Loucy (cell line): Measurements from ENCODE around the gene CUEDC1.

ENCODE experiments used
- H2AFZ ChIP-seq: fragments of 200-600 bp; sonication (generic); 2 replicates; pipeline ENCODE4 v1.6.0; 2016; ENCODE audit warnings: antibody characterized with exemption, mild to moderate bottlenecking, low read length, moderate library complexity
- H3F3A ChIP-seq: fragments of 200-600 bp; 2 replicates; pipeline ENCODE4 v1.6.0; 2016; ENCODE audit warnings: antibody characterized with exemption, low read depth, mild to moderate bottlenecking
- H3K27me3 ChIP-seq: fragments of 200-600 bp; sonication (generic); 2 replicates; pipeline ENCODE4 v1.6.1; 2014; ENCODE audit warnings: low read length, mild to moderate bottlenecking; ENCODE audit not compliant: insufficient read depth, poor library complexity, severe bottlenecking
- H3K36me3 ChIP-seq: fragments of 200-600 bp; sonication (generic); 2 replicates; pipeline ENCODE4 v1.6.1; 2016; ENCODE audit warnings: low read length; ENCODE audit not compliant: insufficient read depth
- H3K4me1 ChIP-seq: fragments of 200-600 bp; sonication (generic); 2 replicates; pipeline ENCODE4 v1.5.1; 2014; ENCODE audit warnings: low read length, mild to moderate bottlenecking; ENCODE audit not compliant: insufficient read depth, poor library complexity, severe bottlenecking
- H3K4me2 ChIP-seq: fragments of 200-600 bp; sonication (generic); 2 replicates; pipeline ENCODE4 v1.6.0; 2014; ENCODE audit warnings: antibody characterized with exemption, low read length, low read depth, mild to moderate bottlenecking; ENCODE audit not compliant: poor library complexity, severe bottlenecking
- H3K4me3 ChIP-seq: fragments of 200-600 bp; sonication (generic); 2 replicates; pipeline ENCODE4 v1.5.1; 2014; ENCODE audit warnings: low read length, mild to moderate bottlenecking, mixed read lengths; ENCODE audit not compliant: poor library complexity, severe bottlenecking
- H3K79me2 ChIP-seq: fragments of 200-600 bp; sonication (generic); 2 replicates; pipeline ENCODE4 v1.6.1; 2014; ENCODE audit warnings: low read length; ENCODE audit not compliant: insufficient read depth
- H3K9ac ChIP-seq: fragments of 200-600 bp; sonication (generic); 2 replicates; pipeline ENCODE4 v1.6.0; 2014; ENCODE audit warnings: mild to moderate bottlenecking, low read depth, low read length, moderate library complexity; ENCODE audit not compliant: poor library complexity, severe bottlenecking
- H3K9me2 ChIP-seq: fragments of 200-600 bp; sonication (generic); replicated peaks from 2 replicates; pipeline ENCODE4 v1.6.1; 2016; ENCODE audit warnings: low read depth, low read length, mixed read lengths
- H3K9me3 ChIP-seq: fragments of 200-600 bp; sonication (generic); 2 replicates; pipeline ENCODE4 v1.6.1; 2014; ENCODE audit warnings: mild to moderate bottlenecking, antibody characterized with exemption, low read length, low read depth; ENCODE audit not compliant: insufficient read depth
- H4K20me1 ChIP-seq: fragments of 200-600 bp; sonication (generic); 2 replicates; pipeline ENCODE4 v1.6.0; 2014; ENCODE audit warnings: antibody characterized with exemption, low read length, mild to moderate bottlenecking; ENCODE audit not compliant: insufficient read depth, poor library complexity, severe bottlenecking
- EZH2phosphoT487 ChIP-seq: fragments of 200-600 bp; IDR thresholded peaks from 2 replicates; pipeline ENCODE4 v1.6.1; 2018; ENCODE audit warnings: antibody characterized with exemption, mild to moderate bottlenecking, moderate library complexity, borderline replicate concordance
- TF ChIP-seq, protein P1 (sequence below): fragments of 200-600 bp; sonication (generic); conservative IDR thresholded peaks from 2 replicates; pipeline ENCODE4 v1.5.1; 2014; ENCODE audit warnings: mild to moderate bottlenecking, antibody characterized with exemption, low read length

The CUEDC1 gene

DNA sequence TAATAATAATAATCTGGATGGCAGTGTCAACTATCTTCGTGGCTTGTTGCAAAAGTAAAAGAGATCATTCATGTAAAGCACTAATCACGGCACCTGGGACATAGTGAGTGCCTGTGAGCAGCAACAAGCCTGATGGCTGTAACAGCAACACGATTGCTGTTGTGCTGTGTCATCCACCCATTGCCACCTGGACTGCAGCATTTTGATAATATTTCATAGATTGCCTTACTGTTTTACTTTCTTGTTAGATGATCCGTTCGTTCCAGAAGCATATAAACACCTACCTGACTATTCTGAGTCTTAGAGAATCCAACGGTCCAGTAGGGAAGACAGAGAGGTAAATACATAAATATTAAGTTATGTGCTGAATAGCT, 102.3 kb downstream of the CUEDC1 start:
- H3K4me1 ChIP-seq = peaks cover 20% of the 10 kb centered on the region

DNA sequence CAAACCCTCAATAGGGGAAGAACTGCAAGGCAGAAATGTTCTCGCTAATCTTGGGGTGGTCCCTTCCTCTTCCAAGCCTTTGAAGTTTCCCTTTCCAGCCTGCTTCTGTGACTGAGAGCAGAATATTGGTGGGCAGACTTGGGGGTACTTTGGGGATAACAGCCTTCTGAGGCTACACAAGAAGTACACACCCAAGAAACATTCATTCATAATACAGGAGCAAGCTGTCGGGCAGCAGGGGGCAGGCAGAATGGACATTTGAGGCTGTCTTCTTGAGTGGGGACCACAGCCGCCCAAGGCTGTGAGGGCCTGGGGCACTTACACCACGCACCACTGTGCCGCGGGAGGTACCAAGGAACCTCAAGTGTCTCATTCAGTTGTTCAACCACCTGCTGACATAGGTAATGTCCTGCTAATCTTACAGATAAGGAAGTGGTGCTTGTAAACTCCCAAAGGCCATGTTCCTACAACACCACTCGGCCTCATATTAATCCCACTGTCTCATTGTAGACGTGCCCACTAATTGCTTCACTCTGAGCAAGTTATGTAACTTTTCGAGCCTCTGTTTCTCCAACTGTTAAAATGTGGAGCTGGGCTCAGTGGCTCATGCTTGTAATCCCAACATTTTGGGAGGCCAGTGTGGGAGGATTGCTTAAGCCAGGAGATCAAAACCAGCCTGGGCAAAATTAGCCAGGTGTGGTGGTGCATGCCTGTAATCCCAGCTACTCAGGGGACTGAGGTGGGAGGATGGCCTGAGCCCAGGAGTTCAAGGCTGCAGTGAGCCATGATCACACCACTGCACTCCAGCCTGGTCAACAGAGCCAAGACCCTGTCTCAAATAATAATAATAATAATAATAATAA, 102.9 kb downstream of the CUEDC1 start:
- TF ChIP-seq, protein P1, sequence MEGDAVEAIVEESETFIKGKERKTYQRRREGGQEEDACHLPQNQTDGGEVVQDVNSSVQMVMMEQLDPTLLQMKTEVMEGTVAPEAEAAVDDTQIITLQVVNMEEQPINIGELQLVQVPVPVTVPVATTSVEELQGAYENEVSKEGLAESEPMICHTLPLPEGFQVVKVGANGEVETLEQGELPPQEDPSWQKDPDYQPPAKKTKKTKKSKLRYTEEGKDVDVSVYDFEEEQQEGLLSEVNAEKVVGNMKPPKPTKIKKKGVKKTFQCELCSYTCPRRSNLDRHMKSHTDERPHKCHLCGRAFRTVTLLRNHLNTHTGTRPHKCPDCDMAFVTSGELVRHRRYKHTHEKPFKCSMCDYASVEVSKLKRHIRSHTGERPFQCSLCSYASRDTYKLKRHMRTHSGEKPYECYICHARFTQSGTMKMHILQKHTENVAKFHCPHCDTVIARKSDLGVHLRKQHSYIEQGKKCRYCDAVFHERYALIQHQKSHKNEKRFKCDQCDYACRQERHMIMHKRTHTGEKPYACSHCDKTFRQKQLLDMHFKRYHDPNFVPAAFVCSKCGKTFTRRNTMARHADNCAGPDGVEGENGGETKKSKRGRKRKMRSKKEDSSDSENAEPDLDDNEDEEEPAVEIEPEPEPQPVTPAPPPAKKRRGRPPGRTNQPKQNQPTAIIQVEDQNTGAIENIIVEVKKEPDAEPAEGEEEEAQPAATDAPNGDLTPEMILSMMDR = no peak
- TF ChIP-seq EZH2phosphoT487 = no peak
- Histone ChIP-seq H3K9ac (no peak overlapping the region), H3K4me1 (peaks cover 20% of the 10 kb centered on the region), H3K27me3 (no peaks in the 10 kb centered on the region), H3K9me3 (no peaks in the 10 kb centered on the region), H3K4me2 (no peak overlapping the region), H3K4me3 (no peak overlapping the region), H3F3A (no peaks in the 10 kb centered on the region), H3K79me2 (peaks cover 28% of the 10 kb centered on the region), H4K20me1 (no peaks in the 10 kb centered on the region), H2AFZ (no peak overlapping the region), H3K9me2 (no peaks in the 10 kb centered on the region), H3K36me3 (no peaks in the 10 kb centered on the region)

More for the DNA sequence above, 102.3 kb downstream of the CUEDC1 start:
- Histone ChIP-seq H3K9me2 (no peaks in the 10 kb centered on the region), H3K4me3 (no peak overlapping the region), H3K9ac (no peak overlapping the region), H2AFZ (no peak overlapping the region), H3F3A (no peaks in the 10 kb centered on the region), H3K36me3 (no peaks in the 10 kb centered on the region), H3K27me3 (no peaks in the 10 kb centered on the region), H3K79me2 (peaks cover 24% of the 10 kb centered on the region), H3K4me2 (no peak overlapping the region), H4K20me1 (no peaks in the 10 kb centered on the region), H3K9me3 (no peaks in the 10 kb centered on the region)
- TF ChIP-seq, protein P1 = no peak
- no peak for TF ChIP-seq EZH2phosphoT487

DNA sequence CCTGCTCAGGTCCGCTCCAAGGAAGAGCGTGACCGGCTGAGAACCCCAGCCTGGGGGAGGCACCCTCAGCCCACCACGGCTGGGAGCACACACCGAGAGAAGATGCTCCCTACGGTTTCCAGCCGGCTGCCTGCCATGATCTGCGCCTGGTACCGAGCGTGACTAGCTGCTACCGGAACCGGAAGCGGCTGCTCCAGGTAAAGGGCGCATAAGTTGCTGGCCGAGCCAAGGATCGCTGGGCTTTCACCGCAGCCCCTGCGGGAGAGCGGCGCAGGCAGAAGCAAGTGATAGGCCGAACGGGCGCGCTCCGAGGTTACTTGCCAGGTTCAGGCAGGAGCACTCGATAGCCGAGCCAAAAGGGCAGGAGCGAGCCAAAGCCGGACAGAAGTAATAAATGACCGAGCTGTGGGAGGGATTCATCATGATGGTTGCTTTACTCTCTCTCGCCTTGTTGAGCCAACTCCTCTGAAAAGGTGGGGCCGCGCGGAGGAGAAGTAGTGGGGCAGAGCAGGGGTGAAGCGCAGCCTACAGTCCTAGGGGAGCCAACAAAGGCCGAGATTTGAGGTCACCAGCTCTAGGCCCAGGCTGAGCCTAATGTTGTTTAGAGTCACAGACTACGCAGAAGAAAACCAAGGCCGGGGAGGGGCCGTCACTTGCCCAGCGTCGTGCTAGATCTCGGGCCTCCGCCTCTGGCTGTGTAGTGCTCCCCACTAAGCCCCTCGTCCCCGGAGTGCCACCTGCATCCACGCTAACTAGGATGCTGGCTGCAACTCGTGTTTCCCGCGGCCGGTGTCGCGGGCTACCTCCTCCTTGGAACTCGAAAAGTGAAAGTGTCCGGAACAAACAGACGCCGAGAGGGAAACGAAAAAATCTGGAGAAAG, 105.1 kb downstream of the CUEDC1 start, which contains the start of gene MRPS23:
TSS of gene MRPS23 (minus strand) at position 171 of the 881 bp plus-strand sequence. CDS start at position 137, 34 bp downstream.
- Histone ChIP-seq H3F3A (no peaks in the 10 kb centered on the region), H3K4me1 (peaks cover 17% of the 10 kb centered on the region), H3K9me3 (no peaks in the 10 kb centered on the region), H3K27me3 (no peaks in the 10 kb centered on the region), H3K36me3 (no peaks in the 10 kb centered on the region), H3K9ac (peak within 1 kb of the TSS; percentile 79), H4K20me1 (no peaks in the 10 kb centered on the region), H3K9me2 (no peaks in the 10 kb centered on the region), H3K4me3 (peak within 1 kb of the TSS; percentile 86), H3K4me2 (peak within 1 kb of the TSS; percentile 88), H2AFZ (peak within 1 kb of the TSS; percentile 83), H3K79me2 (peaks cover 28% of the 10 kb centered on the region)
- TF ChIP-seq EZH2phosphoT487 = no peak
- TF ChIP-seq, protein P1 = no peak
